Amniotic stem cell (primary cell): ENCODE data around the gene SLC52A1.
"Not testable (repeated sequence)": the region's sequence is repeated elsewhere in the genome, so short reads cannot be mapped to it uniquely, and the experiment has no call there.

Source experiments
- DNase-seq: peaks from one replicate; lab custom pipeline; 2025; lab: John Stamatoyannopoulos, UW

The SLC52A1 gene

DNA sequence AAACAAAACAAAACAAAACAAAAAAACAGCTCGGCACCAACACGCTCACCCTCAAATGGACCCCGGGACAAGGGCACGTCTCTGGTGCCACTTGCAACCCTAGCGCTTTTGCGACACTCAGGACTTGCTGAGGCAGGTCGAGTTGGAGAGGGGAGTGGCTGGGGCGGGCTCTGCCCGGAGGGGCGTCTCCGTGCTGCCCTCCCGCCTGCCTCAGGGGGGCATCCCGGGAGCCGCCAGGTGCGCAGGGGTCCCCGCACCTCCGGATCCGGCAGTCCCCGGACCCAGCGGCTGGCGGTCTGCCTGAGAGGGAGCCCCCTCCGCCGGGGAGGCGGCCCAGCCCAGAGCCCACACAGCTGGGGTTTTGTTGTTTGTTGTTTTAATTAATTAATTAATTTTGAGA, at the start of gene SLC52A1:
Gene SLC52A1, minus strand, starts transcription at position 112 of the 400 bp plus-strand sequence. CDS start 820 bp downstream, outside the sequence.
- DNase-seq = no peak

DNA sequence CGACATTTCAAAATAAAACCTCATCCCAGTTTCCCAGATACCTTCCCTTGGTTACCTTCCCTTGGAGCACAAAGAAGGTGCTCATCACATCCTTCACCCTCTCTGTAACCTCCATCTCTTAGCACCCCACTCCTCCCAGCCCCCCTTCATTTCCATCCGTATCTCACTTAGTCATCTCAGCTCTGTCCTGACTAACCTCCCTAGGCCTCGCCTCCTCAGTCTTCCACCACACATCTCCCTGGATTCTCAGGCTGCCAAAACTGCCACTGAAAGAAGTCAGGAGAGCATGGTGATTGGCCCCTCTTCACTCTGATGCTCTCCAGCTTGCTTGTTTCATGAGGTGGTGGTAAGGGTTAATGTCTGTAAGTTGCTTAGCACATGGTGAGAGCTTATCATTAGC, 45.4 kb upstream of the SLC52A1 start:
- DNase-seq = no peak

DNA sequence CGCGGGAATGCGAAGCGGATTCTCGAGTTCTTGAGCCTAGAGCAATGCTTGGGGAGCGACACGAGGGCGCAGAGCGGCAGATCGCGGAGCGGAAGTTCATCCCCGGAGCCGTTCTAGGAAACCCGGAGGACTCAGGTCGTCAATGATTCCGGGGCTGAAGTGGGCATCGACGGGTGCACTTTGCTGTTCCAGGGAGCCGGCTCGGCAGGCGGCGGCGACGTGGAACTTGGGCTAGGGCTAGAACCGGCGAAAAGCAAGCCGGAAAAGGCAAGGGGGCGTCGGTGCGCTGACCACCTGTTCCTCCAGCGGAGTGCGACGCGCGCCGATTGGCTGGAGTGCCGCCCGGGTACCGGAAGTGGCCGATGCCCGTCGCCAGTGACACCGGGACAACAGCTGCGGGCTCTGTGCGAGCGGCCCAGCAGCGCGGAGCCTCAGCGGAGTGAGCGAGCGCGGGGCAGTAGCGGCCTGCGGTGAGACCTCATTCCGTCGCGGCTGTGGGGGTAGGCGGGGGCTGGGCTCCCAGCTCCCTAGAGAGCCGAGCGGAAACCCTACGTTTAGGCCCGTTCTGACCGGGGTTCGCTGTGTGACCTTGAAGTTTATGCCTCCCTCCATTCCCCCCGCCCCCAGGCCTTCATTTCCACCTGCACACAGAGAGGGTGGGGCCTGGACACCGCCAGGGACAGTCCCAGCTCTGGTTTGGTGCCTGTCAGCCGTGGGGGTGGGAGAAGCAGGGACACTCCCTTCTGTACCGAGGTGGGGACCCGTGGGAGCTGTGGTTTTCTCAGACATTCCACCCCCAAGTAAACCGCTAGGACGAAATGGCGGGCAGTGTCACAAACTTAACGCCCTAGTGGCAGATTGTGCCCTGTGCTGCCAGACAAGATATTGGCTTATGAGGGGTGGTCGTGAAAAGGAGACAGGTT, 43.1 kb upstream of the SLC52A1 start, which contains the start of gene ZFP3:
Gene ZFP3, plus strand, starts transcription at position 362 of the 923 bp plus-strand sequence. CDS start 13,038 bp downstream, outside the sequence.
- no peak for DNase-seq

DNA sequence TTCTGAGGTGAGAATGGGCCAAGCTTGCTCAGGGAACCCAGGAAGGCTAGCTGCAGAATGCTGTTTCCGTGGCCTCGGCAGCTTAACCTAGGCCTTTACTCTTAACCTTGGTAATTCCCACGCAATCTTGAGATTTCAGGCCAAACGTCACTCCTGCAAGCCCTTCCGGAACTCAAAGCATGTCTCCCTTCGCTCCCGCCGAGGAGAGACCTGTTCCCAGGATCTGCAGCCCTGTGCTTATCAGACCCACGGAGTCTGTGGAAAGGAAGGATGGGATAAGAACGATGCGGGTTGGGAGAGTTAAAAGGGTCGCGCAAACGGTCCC, 42.5 kb upstream of the SLC52A1 start:
- no peak for DNase-seq

DNA sequence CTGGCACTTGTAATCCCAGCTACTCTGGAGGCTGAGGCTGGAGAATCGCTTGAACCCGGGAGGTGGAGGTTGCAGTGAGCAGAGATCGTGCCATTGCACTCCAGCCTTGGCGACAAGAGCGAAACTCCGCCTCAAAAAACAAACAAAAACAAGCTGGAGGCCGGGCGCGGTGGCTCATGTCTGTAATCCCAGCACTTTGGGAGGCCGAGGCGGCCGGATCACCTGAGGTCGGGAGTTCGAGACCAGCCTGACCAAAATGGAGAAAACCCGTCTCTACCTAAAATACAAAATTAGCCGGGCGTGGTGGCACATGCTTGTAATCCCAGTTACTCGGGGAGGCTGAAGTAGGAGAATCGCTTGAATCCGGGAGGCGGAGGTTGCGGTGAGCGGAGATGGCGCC, 42.0 kb upstream of the SLC52A1 start:
- DNase-seq = not testable (repeated sequence)

DNA sequence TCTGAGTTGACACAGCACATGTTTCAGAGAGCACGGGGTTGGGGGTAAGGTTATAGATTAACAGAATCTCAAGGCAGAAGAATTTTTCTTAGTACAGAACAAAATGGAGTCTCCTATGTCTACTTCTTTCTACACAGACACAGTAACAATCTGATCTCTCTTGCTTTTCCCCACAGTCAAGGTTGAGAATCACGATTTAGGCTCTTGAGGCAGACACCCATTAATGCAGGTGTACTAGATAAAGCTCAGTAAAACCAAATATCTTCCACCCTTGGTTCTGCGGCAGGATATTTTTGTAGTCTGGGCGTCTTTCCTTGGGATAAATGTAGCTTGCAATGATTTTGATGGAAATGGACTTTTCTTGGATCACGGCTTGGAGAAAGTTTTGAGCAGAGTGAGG, 40.2 kb upstream of the SLC52A1 start:
- DNase-seq = not testable (repeated sequence)

DNA sequence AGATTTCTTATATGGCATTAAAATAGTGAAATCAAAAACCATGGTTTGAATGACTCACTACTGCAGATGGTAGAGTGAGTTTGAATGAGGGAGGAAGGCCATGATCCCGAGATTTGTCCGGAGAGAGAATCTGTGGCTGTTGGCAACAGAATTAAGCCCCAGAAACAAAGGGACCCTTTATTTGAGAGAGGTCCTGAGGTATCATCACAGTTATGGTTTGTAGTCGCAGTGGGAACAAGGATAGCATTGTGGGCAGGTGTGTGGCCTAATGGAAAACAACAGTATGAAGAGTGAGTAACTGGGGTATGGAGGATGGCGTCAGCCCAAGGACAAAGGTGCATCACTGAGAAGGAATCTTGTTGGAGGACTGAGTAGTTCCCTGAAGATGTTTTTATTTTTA, 34.5 kb upstream of the SLC52A1 start:
- no peak for DNase-seq

DNA sequence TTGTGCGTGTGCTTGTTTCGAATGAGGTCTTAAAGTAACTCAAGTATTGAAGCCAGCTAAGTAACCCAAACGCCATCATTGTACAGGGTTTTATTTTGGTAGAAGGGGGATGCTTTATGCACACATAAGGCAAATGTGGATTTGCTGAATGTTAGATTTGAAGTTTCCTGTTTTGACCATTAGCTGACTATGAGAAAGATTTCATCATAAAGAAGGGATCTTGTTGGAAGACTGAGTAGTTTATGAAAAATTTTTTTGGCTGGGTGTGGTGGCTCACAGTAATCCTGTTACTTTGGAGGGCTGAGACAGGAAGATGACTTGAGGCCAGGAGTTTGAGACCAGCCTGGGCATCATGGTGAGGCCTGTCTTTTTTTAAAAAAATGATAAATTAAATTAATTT, 33.0 kb upstream of the SLC52A1 start:
- no peak for DNase-seq

DNA sequence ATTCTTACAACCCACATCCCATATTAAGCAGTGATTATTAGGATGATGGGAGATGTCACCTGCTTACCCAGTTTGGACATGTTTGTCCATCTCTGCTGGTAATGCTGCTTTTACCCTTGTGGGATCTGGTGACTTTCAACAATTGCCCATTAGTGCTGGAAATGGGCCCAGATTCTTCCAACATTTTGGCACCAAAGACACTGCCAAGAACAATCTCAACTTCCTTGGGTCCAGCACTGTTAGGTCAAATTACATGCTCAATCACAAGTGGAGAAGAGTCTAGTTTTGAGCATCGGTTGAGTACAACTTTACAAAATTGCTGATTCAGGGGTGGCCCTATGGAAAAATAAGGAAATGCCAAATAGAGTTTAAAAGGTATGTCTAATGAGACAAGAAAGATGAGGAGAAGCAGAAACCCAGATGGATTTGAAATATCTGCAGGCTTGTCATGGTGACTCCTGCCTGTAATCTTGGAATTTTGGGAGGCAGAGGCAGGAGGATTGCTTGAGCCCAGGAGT, 30.1 kb upstream of the SLC52A1 start:
- no peak for DNase-seq

DNA sequence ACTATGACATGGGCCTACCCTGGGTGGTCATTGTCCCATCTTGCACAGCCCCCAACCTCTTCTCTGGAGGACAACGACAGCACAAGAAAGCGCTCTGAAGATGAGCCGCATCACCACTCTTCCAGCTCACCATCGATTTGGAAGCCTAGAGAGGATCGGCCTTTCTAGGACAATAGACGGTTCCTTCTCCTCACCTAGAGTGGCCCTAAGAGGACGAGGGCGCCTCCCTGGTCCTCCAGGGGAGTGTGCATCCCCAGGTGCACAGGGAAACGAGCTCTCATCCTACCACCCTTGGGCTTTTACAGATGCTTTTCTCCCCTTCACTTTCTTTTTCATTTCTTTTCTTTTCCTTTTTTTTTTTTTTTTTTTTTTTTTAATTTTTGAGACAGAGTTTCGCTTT, 20.3 kb upstream of the SLC52A1 start:
- no peak for DNase-seq

DNA sequence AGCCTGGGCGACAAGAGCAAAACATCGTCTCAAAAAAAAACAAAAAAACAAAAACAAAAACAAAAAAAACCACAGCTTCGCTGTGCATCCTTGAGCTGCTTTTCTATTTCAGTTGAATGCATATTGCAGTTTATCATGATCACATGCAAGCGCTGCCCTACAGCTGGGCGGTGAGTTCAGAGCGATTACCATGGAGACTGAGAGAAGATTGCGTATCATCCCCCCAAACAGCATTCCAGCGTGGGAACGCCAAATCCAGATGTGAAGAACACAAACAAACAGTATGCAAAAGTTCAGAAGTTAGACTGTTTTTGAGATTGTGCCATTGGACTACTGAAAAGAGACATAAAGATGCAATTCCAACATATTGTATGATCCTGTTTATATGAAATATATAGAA, 15.1 kb upstream of the SLC52A1 start:
- DNase-seq = no peak

DNA sequence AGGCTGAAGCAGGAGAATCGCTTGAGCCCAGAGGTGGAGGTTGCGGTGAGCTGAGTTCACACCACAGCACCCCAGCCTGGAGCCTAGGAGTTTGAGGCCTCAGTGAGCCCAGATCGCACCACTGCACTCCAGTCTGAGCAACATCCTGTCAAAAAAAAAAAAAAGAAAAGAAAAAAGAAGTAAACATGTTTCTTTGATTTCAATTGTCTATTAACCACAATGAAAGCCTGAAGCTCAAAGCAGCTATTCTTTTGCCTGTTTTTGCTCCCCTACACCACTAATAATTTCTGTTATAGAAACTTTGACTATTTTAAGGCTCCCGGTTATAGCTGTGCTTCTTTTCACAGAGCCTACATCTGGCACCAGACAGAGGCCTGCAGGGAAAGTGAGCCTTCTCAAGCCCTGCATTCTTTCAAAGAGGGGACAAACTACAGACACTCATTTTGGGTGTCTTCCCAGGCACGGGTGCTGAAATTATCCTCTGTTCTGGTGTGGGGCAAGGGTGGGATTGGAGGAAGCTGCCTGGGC, 14.2 kb upstream of the SLC52A1 start:
- no peak for DNase-seq

DNA sequence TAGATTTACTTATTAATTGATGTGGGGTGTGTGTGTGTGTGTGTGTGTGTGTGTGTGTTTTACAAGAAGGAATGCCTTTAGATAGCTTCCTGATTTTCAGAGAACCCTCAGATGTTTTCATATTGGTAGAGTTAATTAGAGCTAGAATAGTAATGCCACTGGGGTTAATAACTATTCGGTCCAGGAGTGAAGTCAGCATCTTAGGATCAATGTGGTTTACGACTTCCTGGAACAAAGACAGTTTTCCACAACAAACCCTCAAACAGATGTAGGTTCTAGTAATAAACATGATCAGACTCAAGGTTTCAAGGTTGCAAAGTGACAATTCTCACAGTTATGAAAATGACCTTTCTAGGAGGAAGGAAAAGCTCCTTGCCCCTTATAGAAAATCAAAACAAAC, 12.2 kb upstream of the SLC52A1 start:
- no peak for DNase-seq

DNA sequence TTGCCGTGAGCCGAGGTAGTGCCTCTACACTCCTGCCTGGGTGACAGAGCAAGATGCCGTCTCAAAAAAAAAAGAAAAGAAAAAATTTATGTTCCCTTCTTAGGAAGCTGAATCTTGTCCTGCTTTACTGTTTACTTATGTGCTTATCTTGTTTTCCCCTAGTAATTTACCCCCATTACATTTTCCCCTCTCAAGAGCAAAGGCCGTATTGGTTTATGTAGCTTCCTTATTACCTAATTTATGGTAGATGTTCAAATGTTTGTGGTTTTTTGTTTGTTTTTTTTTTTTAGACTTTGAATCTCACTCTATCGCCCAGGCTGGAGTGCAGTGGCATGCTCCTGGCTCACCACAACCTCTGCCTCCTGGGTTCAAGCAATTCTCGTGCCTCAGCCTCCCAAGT, 10.3 kb upstream of the SLC52A1 start:
- DNase-seq = no peak

DNA sequence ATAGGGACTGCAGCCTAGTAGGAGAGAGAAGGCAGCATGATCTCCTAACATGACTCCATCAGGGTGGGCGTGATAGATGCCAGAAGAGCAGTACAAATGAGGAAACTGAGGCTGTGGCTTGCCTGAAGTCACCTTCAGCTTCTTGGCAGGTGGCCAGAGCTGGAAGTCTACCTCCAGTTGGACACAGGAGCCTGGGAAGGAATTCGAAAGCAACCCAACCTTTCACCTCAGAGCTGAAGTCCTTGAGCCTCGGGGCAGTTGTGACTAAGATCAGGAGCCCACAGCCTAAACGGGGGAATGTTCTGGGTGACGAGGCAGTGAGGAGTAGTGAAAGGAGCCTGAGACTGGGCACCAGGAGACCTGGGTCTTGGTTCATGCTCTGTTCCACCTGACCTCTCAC, 9.4 kb upstream of the SLC52A1 start:
- DNase-seq = no peak

DNA sequence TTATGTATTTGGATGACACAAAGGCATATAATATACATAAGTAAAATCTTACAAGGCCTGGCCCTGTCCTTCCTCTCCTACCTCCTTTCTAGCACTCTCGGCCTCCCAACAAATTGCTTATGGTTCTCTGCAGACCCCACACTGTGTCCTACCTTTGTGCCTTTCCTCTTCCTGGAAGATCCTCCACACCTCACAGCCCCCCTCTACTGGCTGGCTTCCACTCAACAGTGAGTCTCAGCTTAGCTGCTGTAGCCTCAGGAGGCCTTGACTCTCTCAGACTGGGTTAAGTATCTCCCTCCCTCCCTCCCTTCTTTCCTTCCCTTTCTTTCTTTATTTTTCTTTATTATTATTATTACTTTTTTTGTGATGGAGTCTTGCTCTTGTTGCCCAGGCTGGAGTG, 8.3 kb upstream of the SLC52A1 start:
- DNase-seq = no peak

DNA sequence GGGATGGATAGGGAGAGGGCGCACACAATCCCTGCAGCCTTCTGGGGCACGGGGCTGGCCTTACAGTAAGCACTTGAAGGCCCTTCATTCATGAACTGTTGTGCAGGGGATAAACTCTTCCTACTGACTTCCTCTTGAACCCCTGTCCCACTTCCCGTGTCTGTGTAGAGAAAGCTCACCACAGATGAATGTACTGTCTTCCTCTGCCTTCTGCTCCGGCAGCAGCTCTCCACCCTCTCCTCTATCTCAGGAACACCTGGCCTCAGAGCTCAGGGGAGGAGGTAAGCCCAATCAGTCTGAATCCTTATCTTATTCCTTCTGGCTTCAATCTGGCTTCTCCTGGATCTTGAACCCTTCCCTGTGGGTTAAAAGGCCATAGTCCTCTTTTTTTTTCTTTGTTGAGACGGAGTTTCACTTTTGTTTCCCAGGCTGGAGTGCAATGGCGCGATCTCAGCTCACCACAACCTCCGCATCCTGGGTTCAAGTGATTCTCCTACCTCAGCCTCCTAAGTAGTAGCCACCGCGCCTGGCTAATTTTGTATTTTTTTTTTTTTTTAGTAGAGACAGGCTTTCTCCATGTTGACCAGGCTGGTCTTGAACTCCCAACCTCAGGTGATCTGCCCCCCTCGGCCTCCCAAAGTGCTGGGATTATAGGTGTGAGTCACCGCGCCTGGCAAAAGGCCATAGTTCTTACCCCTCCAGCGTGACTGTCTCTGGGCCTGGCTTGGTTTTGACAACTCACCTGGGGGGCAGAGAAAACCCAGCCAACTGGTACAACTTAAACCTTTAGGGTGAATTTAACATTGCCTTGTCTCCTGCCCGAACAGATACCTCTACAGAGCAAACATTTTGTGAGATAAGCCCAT, 7.2 kb upstream of the SLC52A1 start:
- no peak for DNase-seq

DNA sequence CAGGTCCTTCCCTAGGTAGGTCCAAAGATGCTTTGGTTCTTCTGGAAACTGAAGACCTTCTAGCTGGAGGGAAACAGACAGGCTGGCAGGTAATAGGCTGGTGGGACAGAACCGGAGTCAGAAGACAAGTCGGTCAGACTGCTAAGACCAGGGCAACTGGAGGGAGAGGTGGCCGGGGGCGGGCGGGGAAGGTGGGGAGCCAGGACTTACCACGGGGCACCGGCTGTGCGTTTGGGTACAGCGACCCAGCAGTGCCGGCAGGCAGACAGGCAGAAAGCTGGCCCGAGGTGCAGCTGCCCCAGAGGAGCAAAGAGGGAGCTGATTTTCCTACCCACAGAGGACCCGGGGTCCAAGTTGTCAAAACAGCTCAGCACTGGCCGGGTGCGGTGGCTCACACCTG, 575 bp downstream of the SLC52A1 start:
- DNase-seq = no peak

DNA sequence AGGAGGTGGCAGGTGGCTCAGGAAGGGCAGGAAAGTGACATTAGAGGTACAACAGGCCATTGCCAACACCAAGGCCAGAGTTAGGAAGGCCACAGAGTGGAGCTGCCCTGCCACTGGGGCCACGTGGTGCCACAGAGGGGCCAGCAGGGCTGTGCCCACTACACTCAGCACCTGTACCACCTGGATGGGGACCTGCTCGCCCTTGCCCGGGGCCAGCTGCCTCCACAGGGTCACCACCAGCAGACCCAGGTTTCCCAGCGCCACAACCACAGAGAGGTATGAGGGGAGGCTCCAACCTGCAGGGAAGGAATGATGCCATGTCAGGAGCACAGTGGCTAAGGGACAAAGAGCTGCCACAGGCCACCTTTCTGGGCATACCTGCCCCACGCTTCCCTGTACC, 1.2 kb downstream of the SLC52A1 start:
- no peak for DNase-seq

DNA sequence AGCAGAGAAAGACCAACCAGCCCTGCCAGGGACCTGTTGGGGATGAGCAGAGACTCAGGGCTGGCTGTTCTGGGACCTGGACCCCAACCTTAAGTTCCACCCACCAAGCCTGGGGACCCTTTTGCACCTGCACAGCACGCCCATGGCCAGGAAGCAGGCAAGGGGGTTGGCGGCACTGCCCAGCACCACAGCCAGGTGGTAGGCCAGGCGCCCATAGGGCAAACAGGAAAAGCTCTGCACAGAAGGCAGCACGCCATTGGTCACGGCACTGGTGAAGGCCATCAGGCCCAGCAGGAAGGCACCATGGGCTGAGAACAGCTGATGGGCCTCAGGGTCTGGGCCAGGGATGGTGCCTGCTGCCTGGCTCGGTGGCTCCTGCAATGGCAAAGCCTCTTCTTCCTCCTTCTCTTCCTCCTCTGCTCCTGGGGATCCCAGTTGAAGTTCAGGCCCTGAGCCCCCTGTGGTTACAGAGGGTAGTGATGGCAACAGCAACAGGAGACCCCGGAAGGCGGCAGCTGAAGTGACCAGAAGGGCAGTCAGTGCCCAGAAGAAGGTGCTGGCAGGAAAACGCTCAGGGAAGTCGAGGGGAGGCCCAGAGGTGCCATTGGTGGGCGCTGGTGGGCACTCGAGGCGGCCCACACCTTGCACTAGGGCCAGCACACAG, 1.7 kb downstream of the SLC52A1 start:
- DNase-seq = no peak

DNA sequence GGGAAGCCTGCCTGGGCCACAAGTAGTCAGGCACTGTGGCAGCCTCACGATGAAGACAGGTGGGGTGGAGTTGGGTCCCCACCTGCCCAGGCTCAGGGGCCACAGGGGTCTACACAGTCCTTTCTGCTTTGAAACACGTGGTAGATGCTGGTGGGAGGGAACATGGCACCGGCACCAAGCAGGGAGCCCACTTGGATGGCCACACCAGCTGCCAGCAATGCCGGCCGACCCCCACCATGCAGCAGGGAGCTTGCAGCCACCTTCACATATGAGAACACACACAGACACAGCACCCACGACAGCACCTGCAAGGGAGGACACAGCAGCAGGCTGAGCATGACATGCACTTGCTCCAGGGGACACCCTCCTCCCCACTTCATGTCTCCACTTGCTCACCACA, 2.4 kb downstream of the SLC52A1 start:
- no peak for DNase-seq
